GF-D8 (cell line): ENCODE measurements around the gene PIGT.

Source experiments
- DNase-seq: peaks from one replicate; lab custom pipeline; 2025; lab: John Stamatoyannopoulos, UW

PIGT gene

DNA sequence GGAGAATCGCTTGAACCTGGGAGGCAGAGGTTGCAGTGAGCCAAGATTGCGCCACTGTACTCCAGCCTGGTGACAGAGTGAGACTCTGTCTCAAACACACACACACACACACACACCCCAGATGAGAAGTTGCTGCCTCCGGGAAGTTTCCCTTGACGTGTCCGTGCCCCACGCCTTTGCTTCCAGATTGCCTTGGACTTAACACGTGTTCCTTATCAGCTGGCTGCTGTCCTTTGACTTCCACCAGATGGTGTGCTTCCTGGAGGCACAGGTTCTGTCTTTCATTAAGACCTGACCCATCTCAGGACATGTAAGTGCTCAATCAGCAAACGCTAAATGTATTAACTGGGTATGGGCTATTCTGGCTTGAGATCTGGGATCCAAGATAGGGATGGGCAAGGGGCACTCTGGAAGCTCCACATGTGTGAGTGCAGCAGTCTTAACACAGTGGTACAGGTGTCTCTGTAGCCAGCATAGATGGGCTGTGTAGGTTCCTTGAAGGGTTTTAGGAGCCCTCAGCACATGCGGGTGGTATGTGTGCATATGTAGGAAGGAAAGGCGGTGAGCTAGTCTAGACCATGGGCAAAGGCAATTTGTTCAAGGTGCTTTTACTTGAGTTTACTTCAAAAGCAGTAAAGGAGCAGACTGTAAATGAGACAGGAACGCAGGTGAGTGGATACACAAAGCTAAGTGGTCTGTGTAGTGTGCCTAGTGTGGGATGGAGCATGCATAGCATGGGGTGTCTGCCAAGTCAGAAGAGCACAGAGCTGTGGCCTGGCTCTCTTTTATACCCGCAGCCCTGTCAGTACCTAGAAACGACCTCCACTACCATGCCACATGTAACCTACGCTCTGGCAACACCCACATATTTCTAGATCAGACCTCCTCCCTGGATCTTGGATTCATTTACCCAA is 11.6 kb downstream of the PIGT start:
- DNase-seq = no peak

GRCh38 chr20:45429618-45430017 is 13.7 kb downstream of the PIGT start:
- no peak for DNase-seq

DNA sequence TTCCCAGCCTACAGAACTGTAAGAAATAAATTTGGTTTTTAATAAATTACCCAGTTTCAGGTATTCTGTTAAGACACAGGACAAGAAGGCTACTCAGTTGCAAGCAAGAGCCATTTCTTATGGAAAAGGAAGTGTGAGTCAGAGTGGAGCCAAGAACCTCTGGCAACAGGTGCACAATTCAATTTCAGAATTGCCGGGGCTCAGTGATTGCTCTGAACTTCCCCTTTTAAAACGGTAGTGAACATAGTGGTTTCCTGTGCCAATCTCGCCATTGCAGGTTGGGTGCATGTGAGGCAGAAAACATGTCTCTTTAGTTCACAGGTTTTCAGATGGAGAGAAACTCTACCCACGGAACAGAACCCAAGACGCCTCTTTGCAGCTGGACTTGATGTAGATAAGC is 16.4 kb downstream of the PIGT start:
- DNase-seq = peak; percentile 89

- DNase-seq = no peak
Observed at GRCh38 chr20:45433316-45433715, 17.4 kb downstream of the PIGT start.

DNA sequence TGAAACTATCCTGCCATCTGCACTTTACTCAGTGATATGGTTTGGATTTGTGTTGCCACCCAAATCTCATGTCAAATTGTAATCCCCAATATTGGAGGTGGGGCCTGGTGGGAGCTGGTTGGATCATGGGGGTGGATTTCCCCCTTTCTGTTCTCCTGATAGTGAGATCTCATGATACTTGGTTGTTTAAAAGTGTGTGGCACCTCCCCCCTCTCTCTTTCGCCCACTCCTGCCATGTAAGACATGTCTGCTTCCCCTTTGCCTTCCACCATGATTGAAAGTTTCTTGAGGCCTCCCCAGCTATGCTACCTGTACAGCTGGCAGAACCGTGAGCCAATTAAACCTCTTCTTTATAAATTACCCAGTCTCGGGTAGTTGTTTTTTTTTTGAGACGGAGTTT is 18.0 kb downstream of the PIGT start:
- no peak for DNase-seq

DNA sequence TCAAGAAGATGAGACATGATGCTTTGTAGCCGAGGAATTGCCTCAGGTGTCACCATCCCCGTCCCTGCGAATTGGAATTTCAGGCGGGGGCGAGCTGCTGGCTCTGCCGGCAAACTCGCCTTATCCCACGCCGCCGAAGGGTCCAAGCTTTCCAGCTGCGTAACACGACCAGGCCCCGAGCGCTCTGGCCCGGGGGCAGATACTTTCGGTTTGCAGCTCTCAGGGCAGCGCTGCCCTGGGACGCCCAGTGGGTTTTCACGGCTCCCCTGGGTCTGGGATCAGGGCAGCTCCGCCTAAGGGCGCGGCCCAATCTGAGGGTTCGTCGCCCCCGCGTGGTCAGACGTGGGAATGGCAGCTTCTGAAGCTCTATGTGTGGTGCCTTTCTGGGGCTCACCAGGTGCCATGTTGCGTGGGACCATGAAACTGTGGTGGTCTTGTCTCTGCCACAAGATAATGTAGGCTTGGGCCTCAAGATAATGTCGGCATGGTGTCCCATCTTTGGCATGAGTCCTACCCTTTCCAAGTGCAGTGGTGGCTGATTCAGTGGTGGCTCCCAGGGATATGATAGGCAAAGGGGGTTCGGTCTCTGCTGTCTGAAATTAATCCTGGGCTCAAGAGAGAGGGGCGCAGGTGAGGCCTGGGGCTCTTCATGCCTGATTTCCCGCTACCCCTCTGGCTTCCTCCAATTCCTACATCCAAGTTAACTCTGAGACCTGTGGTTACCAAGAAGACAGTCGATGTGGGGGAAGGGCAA is 21.0 kb downstream of the PIGT start:
- peak; percentile 17 for DNase-seq

DNA sequence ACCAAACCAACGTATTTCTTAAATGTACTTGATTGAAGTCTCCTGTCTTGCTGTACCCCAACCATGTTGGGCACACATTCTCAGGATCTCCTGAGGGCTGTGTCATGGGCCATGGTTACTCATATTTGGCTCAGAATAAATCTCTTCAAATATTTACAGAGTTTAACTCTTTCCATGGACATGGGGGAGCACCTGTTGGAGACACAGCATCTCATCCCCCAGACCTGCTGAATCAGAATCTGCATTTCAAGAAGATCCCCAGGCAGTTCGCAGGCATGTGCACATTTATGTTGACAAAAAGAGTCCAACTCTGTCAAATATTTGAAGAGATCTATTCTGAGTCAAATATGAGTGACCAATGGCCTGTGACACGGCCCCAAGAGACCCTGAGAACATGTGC is 24.5 kb downstream of the PIGT start:
- no peak for DNase-seq

GRCh38 chr20:45440891-45441685 is 25.1 kb downstream of the PIGT start:
- DNase-seq = no peak

DNA sequence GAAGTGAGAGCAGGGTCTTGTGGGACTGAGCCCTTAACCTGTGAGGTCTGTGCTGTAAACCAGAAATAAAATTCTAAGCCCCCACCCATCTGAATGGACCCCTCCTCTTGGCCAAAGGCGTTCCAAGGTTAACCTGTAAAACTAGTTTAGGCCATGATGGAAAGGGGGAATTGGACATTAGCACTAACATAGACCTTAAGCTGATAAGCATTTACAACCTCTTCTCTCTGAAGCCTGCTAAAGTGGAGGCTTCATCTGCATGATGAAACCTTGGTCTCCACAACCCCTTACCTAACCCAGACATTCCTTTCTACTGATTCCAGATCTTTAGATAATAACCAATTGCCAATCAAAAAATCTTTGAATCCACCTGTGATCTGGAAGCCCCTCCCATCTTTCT is 25.8 kb downstream of the PIGT start:
- DNase-seq = no peak

- no peak for DNase-seq
Observed at GRCh38 chr20:45444050-45444449, 28.1 kb downstream of the PIGT start.

- no peak for DNase-seq
Observed at GRCh38 chr20:45445805-45446562, 30.0 kb downstream of the PIGT start.

GRCh38 chr20:45448270-45448669 is 32.3 kb downstream of the PIGT start:
- DNase-seq = no peak

DNA sequence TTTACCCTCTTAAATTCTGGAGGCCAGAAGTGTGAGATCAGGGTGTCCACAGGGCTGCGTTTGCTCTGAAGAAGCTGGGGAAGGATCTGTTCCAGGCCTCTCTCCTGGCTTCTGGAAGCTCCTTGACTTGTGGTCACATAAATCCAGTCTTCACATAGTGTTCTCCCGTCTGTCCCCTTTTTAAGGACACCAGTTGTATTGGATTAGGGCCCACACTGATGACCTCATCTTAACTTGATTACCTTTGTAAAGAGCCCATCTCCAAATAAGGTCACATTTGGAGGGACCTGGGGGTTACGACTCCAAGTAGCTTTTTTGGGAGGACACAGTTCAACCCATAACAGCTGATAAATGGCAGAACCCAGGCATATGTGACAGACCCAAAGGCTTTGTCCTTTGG is 33.6 kb downstream of the PIGT start:
- DNase-seq = no peak

DNA sequence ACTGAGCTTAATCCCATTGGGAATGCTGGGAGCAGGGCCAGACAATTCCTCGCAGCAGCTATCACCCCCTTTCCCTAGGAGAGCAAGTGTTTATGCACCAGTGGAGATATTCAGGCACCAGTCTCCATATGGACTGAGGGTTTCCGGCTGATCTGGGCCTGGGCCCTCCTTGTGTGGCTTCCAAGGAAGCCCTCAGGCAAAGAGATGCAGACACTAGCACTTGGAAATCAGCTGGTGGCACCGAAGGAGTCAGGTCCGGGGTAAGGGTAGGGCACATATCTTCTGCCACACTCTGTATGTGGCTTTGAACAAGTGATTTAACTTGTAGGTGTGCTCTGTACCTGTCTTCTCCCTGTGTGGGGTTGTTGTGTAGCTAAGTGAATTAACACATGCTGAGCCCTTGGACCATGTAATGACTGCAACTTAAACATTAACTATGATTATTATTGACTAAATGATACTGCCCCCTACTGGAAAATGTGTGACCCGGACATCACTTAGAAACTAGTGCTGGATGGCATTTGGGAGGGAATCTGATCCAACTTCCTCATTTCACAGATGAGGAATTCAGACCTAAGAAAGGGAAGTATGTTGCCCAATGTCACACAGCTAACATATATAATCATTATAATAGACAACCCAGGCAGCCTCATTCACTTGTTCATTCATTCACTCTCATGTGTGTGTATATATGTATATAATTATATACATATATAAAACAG is 34.3 kb downstream of the PIGT start:
- peak; percentile 86 for DNase-seq

- no peak for DNase-seq
Observed at GRCh38 chr20:45452238-45452637, 36.3 kb downstream of the PIGT start.

DNA sequence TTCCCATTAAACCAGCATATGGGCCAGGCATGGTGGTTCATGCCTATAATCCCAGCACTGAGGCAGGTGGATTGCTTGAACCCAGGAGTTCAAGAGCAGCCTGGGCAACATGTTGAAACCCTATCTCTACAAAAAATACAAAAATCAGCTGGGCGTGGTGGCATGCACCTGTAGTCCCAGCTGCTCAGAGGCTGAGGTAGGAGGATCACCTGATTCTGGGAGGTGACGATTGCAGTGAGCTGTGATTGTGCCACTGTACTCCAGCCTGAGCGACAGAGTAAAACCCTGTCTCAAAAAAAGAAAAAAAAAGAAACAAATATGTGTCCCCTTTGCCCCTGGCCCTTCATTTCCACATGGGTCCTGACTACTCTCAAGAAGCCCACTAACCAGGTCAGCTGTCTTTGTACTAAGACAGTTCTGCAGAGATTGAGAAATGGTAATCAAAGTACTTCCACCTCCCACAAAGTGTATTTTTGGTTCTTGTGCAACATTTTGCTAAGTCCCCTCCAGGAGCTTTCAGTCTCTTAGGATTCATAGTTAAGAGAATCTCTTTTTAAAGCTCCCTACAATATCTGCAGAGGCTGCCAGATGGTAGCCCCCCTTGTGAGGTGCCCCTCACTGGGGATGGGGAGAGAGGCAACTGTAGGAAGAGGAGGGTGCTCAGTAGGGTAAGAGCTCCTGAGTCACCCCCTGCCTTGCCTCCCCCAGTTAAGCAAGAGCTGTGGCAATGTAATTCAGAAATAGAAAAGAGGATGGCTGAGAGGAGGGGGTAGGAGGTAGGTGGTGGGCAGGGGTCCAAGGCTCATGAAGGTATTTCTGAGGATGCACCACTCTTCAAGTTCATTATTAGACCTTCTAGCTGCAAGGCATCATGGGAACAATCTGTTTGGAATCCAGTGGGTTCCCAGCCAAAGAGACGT is 37.1 kb downstream of the PIGT start:
- no peak for DNase-seq

DNA sequence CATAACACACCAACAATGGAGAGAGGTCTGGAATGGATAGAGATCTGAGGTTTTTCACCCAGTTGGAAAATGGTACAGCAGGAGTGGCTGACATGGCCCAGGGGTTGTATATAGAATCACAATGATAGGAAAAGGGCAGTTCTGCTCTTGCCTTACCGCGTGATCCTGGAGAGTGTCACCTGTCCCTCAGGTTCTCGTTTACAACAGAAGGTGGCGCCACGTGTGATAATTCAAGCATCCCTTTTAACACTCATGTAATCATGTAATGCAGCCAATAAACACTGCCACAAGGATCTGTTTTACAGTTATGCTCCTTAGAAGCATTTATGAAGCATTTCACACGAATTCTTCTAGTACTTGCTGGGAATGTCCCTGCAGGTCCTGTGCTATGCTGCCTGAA is 40.7 kb downstream of the PIGT start:
- DNase-seq = no peak

DNA sequence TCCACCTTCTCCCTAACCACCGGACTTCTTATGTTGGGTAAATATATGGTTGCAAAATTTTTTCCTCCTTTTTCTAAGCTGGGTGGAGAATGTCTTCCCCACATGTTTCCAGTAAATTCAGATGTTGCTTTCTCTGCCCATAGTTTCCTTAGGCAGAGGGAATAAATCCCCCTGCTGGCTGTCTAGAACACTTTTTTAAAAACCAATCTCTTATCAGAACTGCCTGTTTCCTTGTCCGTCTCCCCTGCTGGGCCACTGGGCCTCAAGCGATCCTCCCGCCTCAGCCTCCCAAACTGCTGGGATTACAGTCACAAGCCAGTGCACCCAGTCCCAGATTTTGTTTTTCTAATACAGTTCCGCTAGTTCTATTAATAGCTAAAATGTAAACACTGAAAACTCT is 43.7 kb downstream of the PIGT start:
- no peak for DNase-seq

DNA sequence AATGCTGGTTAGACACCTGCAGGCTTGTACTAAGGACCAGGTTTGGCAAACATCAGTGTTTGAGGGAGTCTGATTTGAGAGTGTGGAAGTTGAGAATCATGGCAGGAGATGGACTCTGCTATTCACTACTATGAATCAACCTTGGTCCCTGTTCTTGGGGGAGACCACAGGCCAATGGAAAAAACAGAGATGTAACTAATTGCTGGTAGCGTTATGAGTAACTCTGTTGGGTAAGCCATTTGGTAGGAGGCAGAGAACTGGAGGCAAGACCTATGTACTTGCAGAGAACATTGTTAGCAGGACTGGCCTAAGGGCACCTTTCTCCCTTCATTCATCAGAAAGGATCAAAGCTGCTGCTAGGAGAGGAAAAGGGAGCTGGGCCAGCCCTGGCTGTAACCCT is 45.3 kb downstream of the PIGT start:
- no peak for DNase-seq
